GM12878 (cell line): Measurements from ENCODE around the gene EYS. TPM values are rescaled to one million over a fixed set of nuclear protein-coding genes. Genes with fewer than 3 reads are reported as not detected.

ENCODE experiments used
- ATAC-seq: fragments of 200-7000 bp; cut with Tn5 transposase; 3 replicates; pipeline ENCODE4 v1.9.1; 2020; ENCODE audit warnings: mild to moderate bottlenecking, moderate library complexity
- BruUV-seq: library from RNA; stranded (reverse); fragments of 400-500 nt; replicated peaks from 2 replicates; lab custom pipeline; 2021; lab: Mats Ljungman, UMichigan
- CTCF ChIA-PET: fragments of 300-600 bp; sonication (Branson Sonifier 250); formaldehyde crosslinking; extraction: SDS; loops from one replicate; lab custom pipeline; 2021; ENCODE audit warnings: inconsistent platforms; lab: Yijun Ruan, JAX
- POLR2A ChIA-PET: fragments of 350-600 bp; formaldehyde crosslinking; extraction: SDS; loops from one replicate; lab custom pipeline; 2021; ENCODE audit warnings: inconsistent platforms; lab: Charles Lee
- RAD21 ChIA-PET: fragments of 300-600 bp; sonication (Branson Sonifier 250); formaldehyde crosslinking; loops from one replicate; lab custom pipeline; 2023; ENCODE audit warnings: antibody characterized with exemption; ENCODE audit not compliant: unreplicated experiment; lab: Charles Lee
- SMC1A ChIA-PET: fragments of 300-600 bp; sonication (Branson Sonifier 250); formaldehyde crosslinking; loops from one replicate; lab custom pipeline; 2023; ENCODE audit not compliant: unreplicated experiment, uncharacterized antibody; lab: Charles Lee
- DNase-seq: peaks from one replicate; pipeline ENCODE4 v3.0.0-alpha.2; 2011; ENCODE audit warnings: low read depth, low spot score
- FAIRE-seq: peaks from 3 replicates; lab custom pipeline; 2011; peaks lifted over from hg19 to GRCh38; lab: Jason Lieb, UNC
- H2AFZ ChIP-seq: 2 replicates; pipeline ENCODE4 v1.6.0; 2011; ENCODE audit warnings: low read depth, low read length, control low read depth; ENCODE audit not compliant: control insufficient read depth
- H3K27ac ChIP-seq: 2 replicates; pipeline ENCODE4 v1.5.1; 2011; ENCODE audit warnings: control low read depth; ENCODE audit not compliant: control insufficient read depth, insufficient read depth
- H3K27me3 ChIP-seq, 2 experiments: replicated peaks in 1 of 2; 2 replicates each; pipeline versions ENCODE4 v1.6.0 to v1.6.1; 2011; ENCODE audit warnings: low read length in 1 of 2; ENCODE audit not compliant: control insufficient read depth in 2 of 2, insufficient read depth in 2 of 2
- H3K36me3 ChIP-seq, 2 experiments: 2 replicates each; pipeline ENCODE4 v1.5.1; 2011; ENCODE audit warnings: low read length in 1 of 2; ENCODE audit not compliant: control insufficient read depth in 2 of 2, insufficient read depth in 2 of 2
- H3K4me1 ChIP-seq: 2 replicates; pipeline ENCODE4 v1.6.1; 2011; ENCODE audit warnings: mild to moderate bottlenecking, low read length, moderate library complexity, mixed read lengths; ENCODE audit not compliant: control insufficient read depth, insufficient read depth
- H3K4me2 ChIP-seq: 2 replicates; pipeline ENCODE4 v1.6.0; 2011; ENCODE audit warnings: control low read depth; ENCODE audit not compliant: control insufficient read depth, insufficient read depth
- H3K4me3 ChIP-seq: fragments of 200-600 bp; sonication (generic); 2 replicates; pipeline ENCODE4 v1.5.1; 2016
- H3K79me2 ChIP-seq: 2 replicates; pipeline ENCODE4 v1.6.0; 2011; ENCODE audit warnings: low read length; ENCODE audit not compliant: control insufficient read depth, insufficient read depth
- H3K9ac ChIP-seq: 2 replicates; pipeline ENCODE4 v1.8.0; 2011; ENCODE audit warnings: low read length, control low read depth, mixed read lengths; ENCODE audit not compliant: control insufficient read depth, insufficient read depth
- H3K9me3 ChIP-seq: replicated peaks from 3 replicates; pipeline ENCODE4 v1.5.1; 2011; ENCODE audit warnings: mild to moderate bottlenecking, low read length; ENCODE audit not compliant: control insufficient read depth, insufficient read depth
- H4K20me1 ChIP-seq: 2 replicates; pipeline ENCODE4 v1.6.0; 2011; ENCODE audit not compliant: control insufficient read depth, insufficient read depth
- BCL11A ChIP-seq: IDR thresholded peaks from 2 replicates; pipeline ENCODE4 v1.6.1; 2011; ENCODE audit warnings: low read depth, low read length
- CBX3 ChIP-seq: fragments of 200-600 bp; sonication (generic); IDR thresholded peaks from 2 replicates; pipeline ENCODE4 v1.6.1; 2016; ENCODE audit warnings: low read depth, borderline replicate concordance
- GATAD2B ChIP-seq: fragments of 450-650 bp; conservative IDR thresholded peaks from 2 replicates; pipeline ENCODE4 v1.6.1; 2017; ENCODE audit warnings: low read depth, mild to moderate bottlenecking, moderate library complexity
- HDGF ChIP-seq: fragments of 450-650 bp; IDR thresholded peaks from 2 replicates; pipeline ENCODE4 v1.6.1; 2016; ENCODE audit warnings: antibody characterized with exemption
- IRF4 ChIP-seq: IDR thresholded peaks from 2 replicates; pipeline ENCODE4 v1.6.1; 2011; ENCODE audit warnings: low read depth, low read length
- LARP7 ChIP-seq: fragments of 450-650 bp; IDR thresholded peaks from 2 replicates; pipeline ENCODE4 v1.6.1; 2017; ENCODE audit warnings: mild to moderate bottlenecking
- MLLT1 ChIP-seq: fragments of 450-650 bp; IDR thresholded peaks from 2 replicates; pipeline ENCODE4 v1.6.1; 2016; ENCODE audit warnings: mild to moderate bottlenecking
- POLR2AphosphoS5 ChIP-seq: IDR thresholded peaks from 2 replicates; pipeline ENCODE4 v1.6.1; 2011; ENCODE audit warnings: mild to moderate bottlenecking, low read length, inconsistent platforms
- RAD51 ChIP-seq: fragments of 450-650 bp; IDR thresholded peaks from 2 replicates; pipeline ENCODE4 v1.6.1; 2016; ENCODE audit warnings: moderate library complexity, mild to moderate bottlenecking, inconsistent platforms
- RBBP5 ChIP-seq: fragments of 200-600 bp; sonication (generic); conservative IDR thresholded peaks from 2 replicates; pipeline ENCODE4 v1.6.1; 2016
- SREBF2 ChIP-seq: IDR thresholded peaks from 2 replicates; pipeline ENCODE4 v1.6.1; 2012; ENCODE audit warnings: mild to moderate bottlenecking, low read length
- ZSCAN29 ChIP-seq: fragments of 450-650 bp; IDR thresholded peaks from 2 replicates; pipeline ENCODE4 v1.6.1; 2017; ENCODE audit warnings: mild to moderate bottlenecking, moderate library complexity
- WGBS: methylation state at CpG from one replicate; pipeline ENCODE4 v1.1.6; 2016; ENCODE audit warnings: low lambda C conversion rate; ENCODE audit not compliant: insufficient replicate concordance, insufficient coverage; ENCODE audit errors: missing lambda C conversion rate; 5-methylcytosine and 5-hydroxymethylcytosine counted together
- in situ Hi-C: fragments of 300-500 bp; cut with MboI; formaldehyde crosslinking; loops from 9 replicates; pipeline ENCODE4 v1.14.3; 2018; ENCODE audit warnings: mixed read lengths
- intact Hi-C: fragments of 100-400 bp; cut with micrococcal nuclease; formaldehyde crosslinking; loops from one replicate; pipeline ENCODE4 v1.14.2; 2022; ENCODE audit not compliant: unreplicated experiment
- polyA plus RNA-seq, 11 experiments: library from polyadenylated mRNA; depleted of rRNA in 4 of 11; unstranded in 6 of 11; stranded (reverse) in 5 of 11; fragments of >200 nt; fragmentation: Nextera tagmentation in 4 of 11; fragmentation: Illumina TruSeq in 1 of 11; extraction: Ambion mirVana in 4 of 11; extraction: Trizol in 1 of 11; gene quantifications; 1 replicate in 1 of 11; 2 replicates in 10 of 11; pipeline versions ENCODE4 v1.2.1 to v1.2.3, GENCODE V29; 2011 to 2016; ENCODE audit warnings: inconsistent platforms in 2 of 11, missing spikeins in 2 of 11, low read depth in 1 of 11
- total RNA-seq, 4 experiments: library from RNA; depleted of rRNA in 3 of 4; stranded (reverse); fragments of >200 nt in 3 of 4; fragmentation: Illumina TruSeq in 1 of 4; extraction: Trizol in 1 of 4; gene quantifications; 2 replicates each; pipeline versions ENCODE4 v1.2.1 to v1.2.3, GENCODE V29; 2013 to 2021
- TF ChIP-seq, protein P1 (sequence below): fragments of 450-650 bp; IDR thresholded peaks from 2 replicates; pipeline ENCODE4 v1.6.1; 2017; ENCODE audit warnings: mild to moderate bottlenecking, low read depth, inconsistent platforms; ENCODE audit not compliant: poor library complexity, severe bottlenecking
- TF ChIP-seq, protein P2 (sequence below): fragments of 450-650 bp; IDR thresholded peaks from 2 replicates; pipeline ENCODE4 v1.6.1; 2018; ENCODE audit warnings: mild to moderate bottlenecking, low read depth, moderate library complexity; ENCODE audit not compliant: partially characterized antibody
- TF ChIP-seq, protein P3 (sequence below): fragments of 450-650 bp; IDR thresholded peaks from 2 replicates; pipeline ENCODE4 v1.6.1; 2016; ENCODE audit warnings: mild to moderate bottlenecking

The EYS gene
- total and polyA plus RNA-seq, 10 of the 15 experiments (the other 5 are each of a cell fraction or from before 2014, with no cell fraction given), result under 0.01 to 0.14 (median 0.02) TPM; not detected in 1

DNA sequence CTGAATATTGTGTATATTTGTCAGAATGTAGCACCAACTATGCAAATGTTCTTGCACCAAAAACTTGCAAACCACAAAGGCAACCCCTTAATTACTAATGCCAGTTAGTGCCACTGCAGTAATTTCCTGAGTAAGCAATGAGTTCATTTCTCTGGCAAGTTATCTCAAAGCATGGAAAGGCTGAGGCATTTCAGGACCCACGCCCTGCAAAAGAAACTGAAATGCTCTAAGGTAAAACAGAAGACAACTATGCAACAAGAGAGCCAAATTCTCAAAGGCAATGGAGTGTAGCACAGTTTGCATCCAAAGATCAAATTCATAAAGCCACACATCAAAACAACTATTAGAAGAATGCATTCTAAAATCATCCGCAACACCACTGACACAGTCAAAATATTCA is 994.4 kb downstream of the EYS start (continued):
- TF ChIP-seq, protein P1, sequence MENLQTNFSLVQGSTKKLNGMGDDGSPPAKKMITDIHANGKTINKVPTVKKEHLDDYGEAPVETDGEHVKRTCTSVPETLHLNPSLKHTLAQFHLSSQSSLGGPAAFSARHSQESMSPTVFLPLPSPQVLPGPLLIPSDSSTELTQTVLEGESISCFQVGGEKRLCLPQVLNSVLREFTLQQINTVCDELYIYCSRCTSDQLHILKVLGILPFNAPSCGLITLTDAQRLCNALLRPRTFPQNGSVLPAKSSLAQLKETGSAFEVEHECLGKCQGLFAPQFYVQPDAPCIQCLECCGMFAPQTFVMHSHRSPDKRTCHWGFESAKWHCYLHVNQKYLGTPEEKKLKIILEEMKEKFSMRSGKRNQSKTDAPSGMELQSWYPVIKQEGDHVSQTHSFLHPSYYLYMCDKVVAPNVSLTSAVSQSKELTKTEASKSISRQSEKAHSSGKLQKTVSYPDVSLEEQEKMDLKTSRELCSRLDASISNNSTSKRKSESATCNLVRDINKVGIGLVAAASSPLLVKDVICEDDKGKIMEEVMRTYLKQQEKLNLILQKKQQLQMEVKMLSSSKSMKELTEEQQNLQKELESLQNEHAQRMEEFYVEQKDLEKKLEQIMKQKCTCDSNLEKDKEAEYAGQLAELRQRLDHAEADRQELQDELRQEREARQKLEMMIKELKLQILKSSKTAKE, result no peak
- TF ChIP-seq HDGF, result no peak
- TF ChIP-seq SREBF2, result no peak
- TF ChIP-seq LARP7, result no peak
- no peak for TF ChIP-seq IRF4
- TF ChIP-seq ZSCAN29, result no peak
- TF ChIP-seq GATAD2B, result no peak
- TF ChIP-seq RAD51, result no peak
- TF ChIP-seq BCL11A, result no peak
- TF ChIP-seq, protein P2, sequence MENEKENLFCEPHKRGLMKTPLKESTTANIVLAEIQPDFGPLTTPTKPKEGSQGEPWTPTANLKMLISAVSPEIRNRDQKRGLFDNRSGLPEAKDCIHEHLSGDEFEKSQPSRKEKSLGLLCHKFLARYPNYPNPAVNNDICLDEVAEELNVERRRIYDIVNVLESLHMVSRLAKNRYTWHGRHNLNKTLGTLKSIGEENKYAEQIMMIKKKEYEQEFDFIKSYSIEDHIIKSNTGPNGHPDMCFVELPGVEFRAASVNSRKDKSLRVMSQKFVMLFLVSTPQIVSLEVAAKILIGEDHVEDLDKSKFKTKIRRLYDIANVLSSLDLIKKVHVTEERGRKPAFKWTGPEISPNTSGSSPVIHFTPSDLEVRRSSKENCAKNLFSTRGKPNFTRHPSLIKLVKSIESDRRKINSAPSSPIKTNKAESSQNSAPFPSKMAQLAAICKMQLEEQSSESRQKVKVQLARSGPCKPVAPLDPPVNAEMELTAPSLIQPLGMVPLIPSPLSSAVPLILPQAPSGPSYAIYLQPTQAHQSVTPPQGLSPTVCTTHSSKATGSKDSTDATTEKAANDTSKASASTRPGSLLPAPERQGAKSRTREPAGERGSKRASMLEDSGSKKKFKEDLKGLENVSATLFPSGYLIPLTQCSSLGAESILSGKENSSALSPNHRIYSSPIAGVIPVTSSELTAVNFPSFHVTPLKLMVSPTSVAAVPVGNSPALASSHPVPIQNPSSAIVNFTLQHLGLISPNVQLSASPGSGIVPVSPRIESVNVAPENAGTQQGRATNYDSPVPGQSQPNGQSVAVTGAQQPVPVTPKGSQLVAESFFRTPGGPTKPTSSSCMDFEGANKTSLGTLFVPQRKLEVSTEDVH, result no peak

- RAD21 ChIA-PET, result no interaction called here
- TF ChIP-seq MLLT1 (no peak), CBX3 (no peak), POLR2AphosphoS5 (no peak), RBBP5 (no peak)
- TF ChIP-seq, protein P3, sequence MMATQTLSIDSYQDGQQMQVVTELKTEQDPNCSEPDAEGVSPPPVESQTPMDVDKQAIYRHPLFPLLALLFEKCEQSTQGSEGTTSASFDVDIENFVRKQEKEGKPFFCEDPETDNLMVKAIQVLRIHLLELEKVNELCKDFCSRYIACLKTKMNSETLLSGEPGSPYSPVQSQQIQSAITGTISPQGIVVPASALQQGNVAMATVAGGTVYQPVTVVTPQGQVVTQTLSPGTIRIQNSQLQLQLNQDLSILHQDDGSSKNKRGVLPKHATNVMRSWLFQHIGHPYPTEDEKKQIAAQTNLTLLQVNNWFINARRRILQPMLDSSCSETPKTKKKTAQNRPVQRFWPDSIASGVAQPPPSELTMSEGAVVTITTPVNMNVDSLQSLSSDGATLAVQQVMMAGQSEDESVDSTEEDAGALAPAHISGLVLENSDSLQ, result no peak
Observed at GRCh38 chr6:64703922-64704321, 1003.1 kb downstream of the EYS start.

More at GRCh38 chr6:64703922-64704321, 1003.1 kb downstream of the EYS start:
- SMC1A ChIA-PET, result no interaction called here
- FAIRE-seq (no peak), DNase-seq (no peak), ATAC-seq (no peak)
- in situ Hi-C loops (no loop called here), intact Hi-C loops (no loop called here)
- Histone ChIP-seq H3K9me3 (no peaks in the 10 kb centered on the region), H4K20me1 (no peaks in the 10 kb centered on the region), H3K27me3 (no peaks in the 10 kb centered on the region), H3K4me1 (no peaks in the 10 kb centered on the region), H3K36me3 (no peaks in the 10 kb centered on the region), H3K4me2 (no peak overlapping the region), H3K9ac (no peak overlapping the region), H3K79me2 (no peaks in the 10 kb centered on the region), H3K27ac (no peak overlapping the region), H2AFZ (no peak overlapping the region), H3K4me3 (no peak overlapping the region)
- CTCF ChIA-PET, result no interaction called here
- WGBS, result 49% methylated on average over 2 of the region's 2 CpGs
- BruUV-seq, result no TSS peak
- POLR2A ChIA-PET, result no interaction called here
